Measurements from ENCODE around the gene SSX5. TPM values are rescaled to one million over a fixed set of nuclear protein-coding genes. Genes with fewer than 3 reads are reported as not detected.
"Not testable (repeated sequence)": the region's sequence is repeated elsewhere in the genome, so short reads cannot be mapped to it uniquely, and the experiment has no call there.

Gene SSX5
- total RNA-seq, result not detected in 2 replicates
- polyA plus RNA-seq, result not detected in 2 replicates

GRCh38 chrX:48196745-48197201, at the start of gene SSX5:
SSX5 (minus strand) TSS chrX:48196795; CDS start chrX:48195358, 1,437 bp downstream.
- no peaks in the 10 kb centered on the region for H3K4me1 ChIP-seq (ENCODE audit: insufficient read depth)
- H3K4me3 ChIP-seq, result no peak within 1 kb of the TSS
- WGBS (ENCODE audit: low lambda C conversion rate, missing lambda C conversion rate), result 88% methylated on average over 12 of the region's 12 CpGs
- H3K79me2 ChIP-seq, result no peaks in the 10 kb centered on the region
- no peaks in the 10 kb centered on the region for H3K9me3 ChIP-seq (ENCODE audit: low read depth)
- TF ChIP-seq CTCF (IDR thresholded peaks at IDR 0.05; ENCODE audit: poor library complexity) (no peak), EZH2phosphoT487 (IDR thresholded peaks at IDR 0.05; ENCODE audit: low read depth, severe bottlenecking, unreplicated experiment) (no peak), EZH2 (IDR thresholded peaks at IDR 0.05; ENCODE audit: borderline replicate concordance) (no peak)
- H3K27ac ChIP-seq, result no peak within 1 kb of the TSS
- H3K27me3 ChIP-seq, result no peaks in the 10 kb centered on the region
- no peaks in the 10 kb centered on the region for H3K9me2 ChIP-seq (replicated peaks; ENCODE audit: insufficient read depth)
- no peaks in the 10 kb centered on the region for H3K36me3 ChIP-seq (replicated peaks; ENCODE audit: insufficient read depth, low read depth)
- no peak within 1 kb of the TSS for H2AFZ ChIP-seq
- no peak within 1 kb of the TSS for H3K4me2 ChIP-seq
- no peaks in the 10 kb centered on the region for H4K20me1 ChIP-seq (ENCODE audit: insufficient read depth, poor library complexity, severe bottlenecking)
- DNase-seq (ENCODE audit: low spot score), result no peak

GRCh38 chrX:48224196-48224595, 27.6 kb upstream of the SSX5 start:
- DNase-seq (ENCODE audit: low spot score), result not testable (repeated sequence)

GRCh38 chrX:48214341-48214740, 17.7 kb upstream of the SSX5 start:
- DNase-seq (ENCODE audit: low spot score); H3K27me3 ChIP-seq; H3K79me2 ChIP-seq; H3K9me2 ChIP-seq (replicated peaks; ENCODE audit: insufficient read depth); H3K4me3 ChIP-seq; H2AFZ ChIP-seq; H3K9me3 ChIP-seq (ENCODE audit: low read depth); H3K4me2 ChIP-seq; H3K36me3 ChIP-seq (replicated peaks; ENCODE audit: insufficient read depth, low read depth); H3K4me1 ChIP-seq (ENCODE audit: insufficient read depth); H3K27ac ChIP-seq; H4K20me1 ChIP-seq (ENCODE audit: insufficient read depth, poor library complexity, severe bottlenecking): not testable (repeated sequence)
- WGBS (ENCODE audit: low lambda C conversion rate, missing lambda C conversion rate), result 45% methylated on average over 4 of the region's 4 CpGs

More at GRCh38 chrX:48224196-48224595, 27.6 kb upstream of the SSX5 start:
- H3K79me2 ChIP-seq; H4K20me1 ChIP-seq (ENCODE audit: insufficient read depth, poor library complexity, severe bottlenecking); H3K9me2 ChIP-seq (replicated peaks; ENCODE audit: insufficient read depth); H3K36me3 ChIP-seq (replicated peaks; ENCODE audit: insufficient read depth, low read depth); H3K27ac ChIP-seq; H2AFZ ChIP-seq; H3K4me2 ChIP-seq; H3K4me3 ChIP-seq; H3K4me1 ChIP-seq (ENCODE audit: insufficient read depth); H3K9me3 ChIP-seq (ENCODE audit: low read depth); H3K27me3 ChIP-seq: not testable (repeated sequence)
- WGBS (ENCODE audit: low lambda C conversion rate, missing lambda C conversion rate), result 87% methylated on average over 4 of the region's 4 CpGs

GRCh38 chrX:48190024-48190423, 6.6 kb downstream of the SSX5 start:
- WGBS (ENCODE audit: low lambda C conversion rate, missing lambda C conversion rate), result 55% methylated on average over 5 of the region's 5 CpGs
- not testable (repeated sequence) for DNase-seq (ENCODE audit: low spot score)

GRCh38 chrX:48181882-48182281, 14.7 kb downstream of the SSX5 start:
- DNase-seq (ENCODE audit: low spot score); H3K4me3 ChIP-seq; H3K36me3 ChIP-seq (replicated peaks; ENCODE audit: insufficient read depth, low read depth); H2AFZ ChIP-seq; H3K27me3 ChIP-seq; H3K27ac ChIP-seq; H3K9me3 ChIP-seq (ENCODE audit: low read depth); H4K20me1 ChIP-seq (ENCODE audit: insufficient read depth, poor library complexity, severe bottlenecking); H3K9me2 ChIP-seq (replicated peaks; ENCODE audit: insufficient read depth); H3K4me1 ChIP-seq (ENCODE audit: insufficient read depth); H3K79me2 ChIP-seq; H3K4me2 ChIP-seq: not testable (repeated sequence)
- WGBS (ENCODE audit: low lambda C conversion rate, missing lambda C conversion rate), result 61% methylated on average over 5 of the region's 5 CpGs

More at GRCh38 chrX:48190024-48190423, 6.6 kb downstream of the SSX5 start:
- H3K79me2 ChIP-seq; H3K4me1 ChIP-seq (ENCODE audit: insufficient read depth); H3K27ac ChIP-seq; H2AFZ ChIP-seq; H3K4me3 ChIP-seq; H4K20me1 ChIP-seq (ENCODE audit: insufficient read depth, poor library complexity, severe bottlenecking); H3K4me2 ChIP-seq; H3K9me2 ChIP-seq (replicated peaks; ENCODE audit: insufficient read depth); H3K27me3 ChIP-seq; H3K36me3 ChIP-seq (replicated peaks; ENCODE audit: insufficient read depth, low read depth); H3K9me3 ChIP-seq (ENCODE audit: low read depth): not testable (repeated sequence)
